DMS53 (cell line): ENCODE data around the gene SYCN.

ENCODE experiments used
- DNase-seq: peaks from one replicate; lab custom pipeline; 2025; lab: John Stamatoyannopoulos, UW

SYCN gene

DNA sequence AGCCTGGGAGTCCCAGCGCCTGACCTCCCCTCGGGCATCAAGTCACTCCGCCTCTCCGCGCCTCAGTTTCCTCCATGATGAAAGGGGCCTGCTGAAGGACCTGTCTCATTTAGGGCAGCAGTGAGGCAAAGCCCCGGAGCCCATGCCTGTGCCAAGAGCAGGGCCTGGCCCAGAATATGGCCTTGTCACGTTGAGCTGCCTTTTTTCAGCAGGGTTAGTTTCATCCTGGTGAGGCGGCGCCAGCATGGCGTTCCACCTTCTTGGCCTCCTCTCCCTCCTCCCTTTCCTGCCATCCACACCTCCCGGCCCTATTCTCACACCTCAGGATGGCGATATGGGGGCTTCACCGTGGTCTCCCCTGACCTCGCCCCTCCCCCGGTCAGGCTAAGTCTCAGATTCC is 48.3 kb downstream of the SYCN start:
- no peak for DNase-seq

DNA sequence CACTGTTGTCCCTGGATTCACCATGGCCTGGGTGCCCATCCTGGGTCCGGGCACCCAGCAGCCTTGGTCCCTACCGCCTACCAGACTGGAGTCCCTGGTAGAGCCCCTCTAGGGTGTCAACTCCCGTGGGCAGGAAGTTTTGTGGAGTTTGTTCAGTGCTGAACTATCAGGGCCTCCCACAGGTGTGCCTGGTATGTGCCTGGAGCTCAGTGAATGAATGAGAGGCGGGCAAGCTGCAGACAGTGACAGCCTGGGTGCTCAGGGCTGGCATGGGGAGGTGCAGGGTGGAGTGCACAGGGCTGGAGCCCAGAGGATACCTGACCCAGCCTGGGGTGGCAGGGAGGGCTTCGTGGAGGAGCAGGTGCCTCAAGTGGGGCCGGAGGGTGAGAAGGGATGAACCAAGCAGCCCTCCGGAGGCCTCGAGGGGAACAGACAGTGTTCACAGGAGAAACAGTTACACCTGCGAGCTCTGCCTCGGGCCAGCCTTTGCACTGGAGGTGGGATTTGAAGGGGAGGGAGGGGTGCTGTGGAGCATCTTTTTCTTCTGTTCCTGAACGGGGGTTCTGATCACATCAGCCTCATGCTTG is 48.9 kb downstream of the SYCN start:
- DNase-seq = no peak

DNA sequence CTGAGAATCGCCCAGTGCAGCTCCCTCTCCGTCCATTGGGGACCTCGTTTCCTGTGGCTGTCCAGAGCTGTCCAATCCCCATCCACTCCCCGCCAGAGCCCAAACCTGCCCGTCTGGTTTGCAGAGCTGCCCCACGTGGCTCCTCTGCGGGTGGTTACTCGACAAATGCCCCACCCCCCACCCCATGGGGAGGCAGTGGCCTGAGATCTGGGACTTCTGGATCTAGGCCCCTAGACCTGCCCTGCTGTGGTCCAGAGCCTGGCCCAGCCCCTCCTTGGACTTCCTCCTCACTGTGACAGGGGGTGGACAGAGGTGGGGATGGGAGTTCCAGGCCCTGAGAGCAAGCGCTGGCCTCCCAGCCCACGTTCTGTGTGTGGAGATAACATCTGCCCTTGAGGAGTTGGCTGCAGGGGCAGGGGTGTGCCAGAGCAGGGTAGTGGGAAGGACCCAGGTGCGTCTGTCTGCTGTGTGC is 49.4 kb downstream of the SYCN start:
- peak; percentile 60 for DNase-seq

DNA sequence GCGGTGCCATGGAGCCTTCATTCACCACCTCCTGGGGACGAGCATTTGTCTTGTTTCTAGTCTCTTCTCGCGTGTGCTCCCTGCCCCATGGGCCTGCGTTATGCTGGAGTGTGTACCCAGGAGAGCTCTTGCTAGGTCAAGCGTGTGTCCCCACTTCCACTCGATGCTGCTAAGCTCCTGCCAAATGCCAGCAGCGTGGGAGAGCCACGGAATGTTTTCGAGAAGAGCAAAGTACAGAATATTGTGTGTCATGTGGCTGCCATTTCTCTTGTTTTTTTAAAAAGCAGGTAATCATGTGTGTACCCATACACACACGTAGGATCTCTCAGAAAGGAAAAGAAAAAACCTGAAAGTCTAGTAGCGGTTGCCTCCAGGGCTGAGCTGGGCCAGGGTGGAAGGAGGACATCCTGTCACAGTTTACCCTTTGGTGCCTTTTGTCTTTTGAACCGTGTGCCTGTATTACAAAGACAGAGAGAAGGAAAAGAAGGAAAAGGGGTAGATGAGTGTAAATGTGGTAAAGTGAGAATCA is 49.9 kb downstream of the SYCN start:
- DNase-seq = no peak
